CD4-positive, alpha-beta T cell treated with Interleukin-6 for 4 hours (primary cell): ENCODE measurements around the gene MNAT1.
"Not testable (repeated sequence)": the region's sequence is repeated elsewhere in the genome, so short reads cannot be mapped to it uniquely, and the experiment has no call there.

Experiments
- DNase-seq: peaks from one replicate; pipeline ENCODE4 v3.0.0-alpha.2; 2020; ENCODE audit warnings: mixed read lengths

MNAT1 gene

DNA sequence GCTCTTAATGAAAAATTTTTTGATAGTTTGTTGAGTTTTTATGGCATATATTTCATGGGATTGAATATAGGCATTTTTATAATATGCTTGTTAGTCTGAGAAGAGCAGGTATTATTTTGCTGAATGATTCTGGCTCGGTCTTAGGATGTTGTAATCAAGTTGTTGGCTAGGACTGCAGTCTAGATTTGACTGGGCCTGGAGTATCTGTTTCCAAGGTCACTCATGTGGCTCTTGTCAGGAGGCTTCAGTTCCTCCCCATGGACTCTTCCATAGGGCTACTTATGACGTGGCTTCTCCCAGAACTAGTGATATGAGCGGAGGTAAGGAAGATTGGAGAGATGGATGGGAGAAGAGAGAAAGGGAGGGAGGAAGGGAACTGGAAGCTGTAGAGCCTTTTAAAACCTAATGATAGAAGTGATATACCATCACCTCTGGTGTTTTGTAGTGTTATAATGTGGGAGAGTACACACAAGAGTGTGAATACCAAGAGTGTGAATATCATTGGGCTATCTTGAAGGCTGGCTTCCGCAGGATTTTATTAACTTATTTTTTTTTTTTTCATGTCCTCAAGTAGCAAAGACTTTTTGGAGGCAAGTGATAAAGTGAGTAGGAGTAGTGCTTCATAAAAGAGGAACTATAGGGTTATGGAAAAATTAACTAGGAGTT, 4.4 kb downstream of the MNAT1 start:
- DNase-seq, result no peak

DNA sequence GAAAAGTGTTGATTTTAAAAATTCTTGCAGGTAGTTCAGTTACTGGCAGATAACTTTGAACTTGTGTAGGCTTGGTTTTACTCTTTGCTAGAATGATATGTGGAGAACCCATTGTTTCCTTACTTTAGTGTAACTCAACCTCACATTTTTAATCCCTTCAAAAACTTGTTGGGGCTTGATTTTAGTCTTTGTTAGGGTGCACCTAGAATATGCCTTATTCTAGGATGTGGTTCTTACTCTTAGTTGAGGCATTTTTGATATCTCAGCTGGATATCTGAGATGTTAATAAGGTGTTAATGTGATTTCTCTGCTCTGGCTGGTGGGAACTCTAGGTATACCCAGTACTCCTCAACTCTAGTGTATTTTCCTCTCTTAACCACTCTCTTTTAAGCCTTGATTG, 10.0 kb downstream of the MNAT1 start:
- no peak for DNase-seq

DNA sequence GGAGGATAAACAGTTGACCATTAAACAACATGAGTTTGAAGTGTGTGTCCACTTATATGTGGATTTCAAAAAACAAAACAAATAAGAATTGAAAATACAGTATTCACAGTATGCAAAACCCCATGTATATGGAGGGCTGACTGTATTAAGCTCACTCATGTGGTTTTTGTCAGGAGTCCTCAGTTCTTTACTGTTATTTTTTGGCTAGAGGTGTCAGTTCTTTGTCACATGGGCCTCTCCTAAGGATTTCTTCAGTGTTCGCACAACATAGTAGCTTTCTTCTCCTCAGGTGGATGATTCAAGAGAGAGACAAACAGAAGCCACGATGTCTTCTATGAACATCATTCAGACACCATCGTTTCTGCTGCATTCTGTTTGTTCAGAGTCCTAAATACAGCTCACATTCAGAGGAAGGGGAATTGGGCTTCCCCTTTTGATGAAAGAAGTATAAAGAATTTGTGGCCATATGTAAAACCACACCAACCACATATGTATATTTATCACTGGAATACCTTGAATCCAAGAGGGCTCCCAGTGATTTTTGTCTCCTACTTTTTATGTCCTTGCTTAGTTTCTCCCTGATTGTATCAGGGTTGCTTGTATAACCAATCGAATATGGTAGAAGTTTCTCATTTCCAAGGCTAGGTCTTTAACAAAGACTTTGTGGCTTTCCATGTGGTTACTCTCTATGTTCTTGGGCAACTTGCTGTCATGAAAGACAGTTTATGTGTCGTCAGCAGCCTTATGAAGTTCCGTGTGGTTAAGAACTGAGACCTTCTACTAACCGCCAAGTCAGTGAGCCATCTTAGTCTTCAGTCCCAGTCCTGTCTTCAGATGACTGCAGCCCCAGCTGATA, 18.9 kb downstream of the MNAT1 start:
- DNase-seq, result peak; percentile 32

- no peak for DNase-seq
Measured at GRCh38 chr14:60756847-60757246, 22.3 kb downstream of the MNAT1 start.

DNA sequence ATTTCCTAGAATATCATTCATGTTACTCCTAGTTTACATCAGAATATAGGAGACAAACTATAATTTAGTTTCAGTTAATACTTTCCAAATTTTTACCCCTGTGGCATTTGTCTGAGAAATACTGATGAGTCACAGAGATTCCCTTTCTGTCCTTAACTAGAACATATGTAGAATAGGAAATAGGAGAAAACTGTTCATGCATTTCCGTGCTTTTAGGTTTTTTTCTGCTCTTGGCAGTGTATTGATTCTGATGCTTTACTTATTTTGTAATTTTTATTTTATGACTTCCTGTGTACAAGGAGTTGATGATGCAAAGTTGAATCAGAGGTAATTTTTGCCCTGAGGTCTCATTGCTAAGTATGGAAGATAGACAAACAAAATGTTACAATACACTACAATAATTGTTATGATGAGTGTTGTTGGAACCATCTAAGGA, 23.0 kb downstream of the MNAT1 start:
- DNase-seq, result no peak

- DNase-seq, result no peak
Measured at GRCh38 chr14:60758885-60759284, 24.3 kb downstream of the MNAT1 start.

DNA sequence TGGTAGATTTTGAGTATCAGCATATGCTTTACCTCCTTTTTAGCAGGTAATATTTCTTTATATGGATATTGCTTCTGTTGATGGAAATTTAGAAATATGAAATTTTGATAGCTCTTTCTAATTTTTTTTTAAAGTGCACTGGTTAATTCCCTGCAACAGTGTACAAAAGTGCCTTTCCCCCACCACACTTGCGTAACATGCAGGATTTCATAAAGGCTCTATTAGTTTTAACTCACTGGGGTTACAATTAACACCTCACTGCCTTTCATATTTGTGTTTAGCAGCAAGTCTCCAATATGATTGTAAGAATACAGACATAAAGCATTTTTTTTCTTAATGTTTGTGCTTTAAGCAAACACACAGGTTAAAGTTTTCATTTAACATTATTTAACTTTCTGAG, 25.6 kb downstream of the MNAT1 start:
- DNase-seq, result no peak

- no peak for DNase-seq
Measured at GRCh38 chr14:60760644-60761364, 26.2 kb downstream of the MNAT1 start.

GRCh38 chr14:60768602-60769001, 34.0 kb downstream of the MNAT1 start:
- no peak for DNase-seq

- no peak for DNase-seq
Measured at GRCh38 chr14:60771117-60771516, 36.6 kb downstream of the MNAT1 start.

- DNase-seq, result no peak
Measured at GRCh38 chr14:60773558-60773957, 39.0 kb downstream of the MNAT1 start.

GRCh38 chr14:60775296-60775695, 40.7 kb downstream of the MNAT1 start:
- DNase-seq, result no peak

- DNase-seq, result no peak
Measured at GRCh38 chr14:60777856-60778578, 43.5 kb downstream of the MNAT1 start.

DNA sequence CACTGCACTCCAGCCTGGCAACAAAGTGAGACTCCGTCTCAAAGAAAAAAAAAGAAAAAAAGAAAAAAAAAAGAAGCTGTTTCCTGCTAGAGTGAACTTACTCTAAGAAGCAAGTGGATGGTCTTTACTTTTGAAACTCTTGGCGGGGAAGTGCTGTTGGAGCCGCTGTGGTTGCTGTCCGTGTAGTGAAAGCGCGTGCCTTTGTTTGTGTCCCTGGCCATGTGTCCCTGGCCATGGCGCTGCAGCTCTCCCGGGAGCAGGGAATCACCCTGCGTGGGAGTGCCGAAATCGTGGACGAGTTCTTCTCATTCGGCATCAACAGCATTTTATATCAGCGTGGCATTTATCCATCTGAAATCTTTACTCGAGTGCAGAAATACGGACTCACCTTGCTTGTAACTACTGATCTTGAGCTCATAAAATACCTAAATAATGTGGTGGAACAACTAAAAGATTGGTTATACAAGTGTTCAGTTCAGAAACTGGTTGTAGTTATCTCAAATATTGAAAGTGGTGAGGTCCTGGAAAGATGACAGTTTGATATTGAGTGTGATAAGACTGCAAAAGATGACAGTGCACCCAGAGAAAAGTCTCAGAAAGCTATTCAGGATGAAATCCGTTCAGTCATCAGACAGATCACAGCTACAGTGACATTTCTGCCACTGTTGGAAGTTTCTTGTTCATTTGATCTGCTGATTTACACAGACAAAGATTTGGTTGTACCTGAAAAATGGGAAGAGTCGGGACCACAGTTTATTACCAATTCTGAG, 45.4 kb downstream of the MNAT1 start:
- not testable (repeated sequence) for DNase-seq

- DNase-seq, result not testable (repeated sequence)
Measured at GRCh38 chr14:60780558-60780957, 46.0 kb downstream of the MNAT1 start.

DNA sequence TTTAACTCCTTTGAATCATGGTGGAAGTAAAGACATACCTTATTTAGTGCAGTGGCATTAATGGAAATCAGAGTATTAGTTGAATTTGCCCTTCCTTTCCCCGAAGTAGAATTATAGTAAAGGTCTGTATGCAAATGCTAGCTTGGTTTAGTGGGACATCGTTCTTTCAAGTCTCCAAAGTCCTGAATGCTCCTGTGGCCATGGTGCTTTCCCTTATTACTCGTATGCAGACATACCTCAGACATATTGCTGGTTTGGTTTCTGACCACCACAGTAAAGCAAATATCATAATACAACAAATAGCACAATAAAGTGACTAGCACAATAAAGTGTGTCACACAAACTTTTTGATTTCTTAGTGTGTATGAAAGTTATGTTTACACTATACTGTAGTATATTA, 52.3 kb downstream of the MNAT1 start:
- DNase-seq, result no peak

DNA sequence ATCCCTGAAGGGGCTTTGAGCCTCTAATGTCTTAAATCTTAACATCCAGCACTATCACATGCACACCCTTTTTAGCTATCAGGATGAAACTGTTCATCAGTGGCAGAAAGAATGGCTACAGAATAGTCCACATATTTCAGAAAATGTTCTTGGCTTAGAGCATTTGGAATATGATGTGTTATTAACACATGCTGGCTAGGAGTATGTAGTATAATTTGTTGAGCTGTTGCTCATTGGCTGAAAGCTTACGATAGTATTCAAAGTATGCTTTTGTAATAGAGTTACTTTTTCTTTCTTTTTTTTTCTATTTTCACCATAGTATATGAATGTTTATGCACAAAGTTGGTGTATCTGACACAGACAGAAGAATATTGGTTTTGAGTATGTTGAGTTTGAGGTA, 55.1 kb downstream of the MNAT1 start:
- no peak for DNase-seq

DNA sequence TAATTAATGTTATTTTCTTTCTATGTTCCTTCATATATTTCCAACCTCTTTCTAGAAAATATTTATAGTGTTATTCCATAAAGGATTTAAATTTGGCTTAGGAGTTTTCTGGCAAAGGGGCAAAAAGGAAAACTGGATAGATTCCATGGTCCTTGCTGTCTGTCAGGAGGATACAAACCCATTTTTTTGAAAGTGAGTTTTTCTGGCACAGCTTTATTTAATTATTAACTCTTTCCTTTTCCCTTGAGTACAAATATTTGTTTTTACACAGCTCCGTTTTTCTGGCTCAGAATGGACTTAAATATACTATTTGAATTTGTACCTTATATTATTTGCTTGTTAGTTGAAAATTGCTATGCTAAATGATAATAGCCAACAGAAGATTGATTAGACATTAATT, 56.3 kb downstream of the MNAT1 start:
- no peak for DNase-seq

- no peak for DNase-seq
Measured at GRCh38 chr14:60796434-60796833, 61.9 kb downstream of the MNAT1 start.

DNA sequence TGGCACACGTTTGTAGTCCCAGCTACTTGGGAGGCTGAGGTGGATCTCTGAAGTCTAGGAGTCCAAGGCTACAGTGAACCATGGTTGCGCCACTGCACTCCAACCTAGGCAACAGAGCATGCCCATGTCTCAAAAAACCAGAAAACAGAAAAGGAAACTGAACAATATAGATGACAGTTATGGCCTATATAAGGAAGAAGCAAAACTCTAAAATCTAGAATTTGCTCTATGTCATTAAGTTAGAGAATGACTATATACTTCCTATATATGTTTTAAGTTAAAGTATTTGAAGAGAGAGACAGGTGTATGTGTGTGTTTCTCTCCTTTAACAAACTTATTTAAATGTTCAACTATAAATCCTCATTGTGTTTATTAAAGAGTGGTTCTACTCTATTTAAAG, 65.8 kb downstream of the MNAT1 start:
- no peak for DNase-seq

DNA sequence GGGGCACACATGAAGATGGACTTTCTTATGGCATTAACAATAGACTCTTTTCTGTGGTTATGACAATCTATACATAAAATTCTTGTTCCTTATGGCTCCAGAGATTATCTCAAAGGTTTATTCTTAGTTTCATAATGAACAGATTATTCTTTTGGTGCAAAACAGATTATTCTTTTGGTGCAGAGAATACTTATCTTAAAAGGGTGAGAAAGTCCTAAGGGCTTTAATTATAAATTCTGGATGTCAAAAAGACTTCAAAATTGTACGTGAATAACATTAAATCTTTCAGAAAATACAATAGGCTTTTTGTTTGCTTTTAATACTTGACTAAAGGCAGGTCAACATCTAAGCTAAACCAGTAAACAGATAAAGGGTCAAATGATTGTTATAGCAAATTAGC, 69.3 kb downstream of the MNAT1 start:
- no peak for DNase-seq

- no peak for DNase-seq
Measured at GRCh38 chr14:60805841-60806430, 71.4 kb downstream of the MNAT1 start.
